KMS-11 (cell line): ENCODE results near the gene CRYAB.
"Not testable (repeated sequence)": the region's sequence is repeated elsewhere in the genome, so short reads cannot be mapped to it uniquely, and the experiment has no call there.

Experiments
- H2AFZ ChIP-seq: fragments of 200-600 bp; sonication (generic); 2 replicates; pipeline ENCODE4 v1.6.1; 2016; ENCODE audit warnings: antibody characterized with exemption, mixed run types, low read depth
- H3K27ac ChIP-seq: fragments of 200-600 bp; sonication (generic); 2 replicates; pipeline ENCODE4 v1.6.1; 2016; ENCODE audit warnings: mild to moderate bottlenecking, mixed run types
- H3K27me3 ChIP-seq: fragments of 200-600 bp; sonication (generic); 2 replicates; pipeline ENCODE4 v1.6.1; 2017; ENCODE audit warnings: mild to moderate bottlenecking, low read depth, mixed run types, moderate library complexity; ENCODE audit not compliant: insufficient read depth
- H3K36me3 ChIP-seq: fragments of 200-600 bp; sonication (generic); 2 replicates; pipeline ENCODE4 v1.6.1; 2017; ENCODE audit warnings: mild to moderate bottlenecking, mixed run types; ENCODE audit not compliant: insufficient read depth
- H3K4me1 ChIP-seq: fragments of 200-600 bp; sonication (generic); 2 replicates; pipeline ENCODE4 v1.6.1; 2016; ENCODE audit warnings: mild to moderate bottlenecking, low read depth, mixed run types; ENCODE audit not compliant: poor library complexity, severe bottlenecking
- H3K4me2 ChIP-seq: fragments of 200-600 bp; sonication (generic); 2 replicates; pipeline ENCODE4 v1.7.0; 2016; ENCODE audit warnings: mild to moderate bottlenecking, mixed run types
- H3K4me3 ChIP-seq: fragments of 200-600 bp; sonication (generic); IDR thresholded peaks from 2 replicates; pipeline ENCODE4 v1.6.1; 2017; ENCODE audit warnings: low read depth, low read length, mixed read lengths; ENCODE audit not compliant: insufficient read depth
- H3K79me2 ChIP-seq: fragments of 200-600 bp; sonication (generic); 2 replicates; pipeline ENCODE4 v1.6.1; 2016; ENCODE audit warnings: low read depth, mixed run types; ENCODE audit not compliant: insufficient read depth
- H3K9ac ChIP-seq: fragments of 200-600 bp; sonication (generic); 2 replicates; pipeline ENCODE4 v1.6.1; 2016; ENCODE audit warnings: mild to moderate bottlenecking, mixed run types
- H4K20me1 ChIP-seq: fragments of 200-600 bp; sonication (generic); 2 replicates; pipeline ENCODE4 v1.6.1; 2016; ENCODE audit warnings: mild to moderate bottlenecking, mixed run types; ENCODE audit not compliant: insufficient read depth
- TF ChIP-seq, protein P1 (sequence below): fragments of 200-600 bp; sonication (generic); conservative IDR thresholded peaks from 2 replicates; pipeline ENCODE4 v1.6.1; 2017; ENCODE audit warnings: low read depth, mild to moderate bottlenecking, antibody characterized with exemption, low read length, moderate library complexity, mixed read lengths

CRYAB gene

DNA sequence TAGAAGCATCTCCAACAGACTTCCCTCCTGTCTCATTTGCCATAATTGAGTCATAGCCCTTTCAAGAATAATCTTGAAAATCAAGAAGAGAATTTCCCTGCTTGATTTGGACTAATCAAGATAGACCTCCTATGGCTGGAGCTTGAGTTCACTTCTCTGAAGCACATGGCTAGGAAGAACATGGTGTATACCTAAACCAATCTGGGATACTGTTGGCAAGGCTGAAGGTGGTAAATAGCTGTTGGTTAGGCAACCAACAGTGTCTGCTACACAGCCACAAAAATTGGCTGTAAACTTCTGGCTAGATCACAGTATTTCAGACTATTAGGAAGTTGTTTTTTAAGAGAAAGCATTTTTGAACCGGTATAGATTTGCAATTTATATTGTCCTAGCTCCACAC, 4.9 kb downstream of the CRYAB start:
- Histone ChIP-seq H3K79me2 (no peaks in the 10 kb centered on the region), H3K4me3 (no peak overlapping the region), H3K4me1 (no peaks in the 10 kb centered on the region), H3K4me2 (no peak overlapping the region), H3K36me3 (no peaks in the 10 kb centered on the region), H4K20me1 (no peaks in the 10 kb centered on the region), H3K9ac (no peak overlapping the region), H2AFZ (no peak overlapping the region), H3K27me3 (no peaks in the 10 kb centered on the region), H3K27ac (no peak overlapping the region)
- TF ChIP-seq, protein P1, sequence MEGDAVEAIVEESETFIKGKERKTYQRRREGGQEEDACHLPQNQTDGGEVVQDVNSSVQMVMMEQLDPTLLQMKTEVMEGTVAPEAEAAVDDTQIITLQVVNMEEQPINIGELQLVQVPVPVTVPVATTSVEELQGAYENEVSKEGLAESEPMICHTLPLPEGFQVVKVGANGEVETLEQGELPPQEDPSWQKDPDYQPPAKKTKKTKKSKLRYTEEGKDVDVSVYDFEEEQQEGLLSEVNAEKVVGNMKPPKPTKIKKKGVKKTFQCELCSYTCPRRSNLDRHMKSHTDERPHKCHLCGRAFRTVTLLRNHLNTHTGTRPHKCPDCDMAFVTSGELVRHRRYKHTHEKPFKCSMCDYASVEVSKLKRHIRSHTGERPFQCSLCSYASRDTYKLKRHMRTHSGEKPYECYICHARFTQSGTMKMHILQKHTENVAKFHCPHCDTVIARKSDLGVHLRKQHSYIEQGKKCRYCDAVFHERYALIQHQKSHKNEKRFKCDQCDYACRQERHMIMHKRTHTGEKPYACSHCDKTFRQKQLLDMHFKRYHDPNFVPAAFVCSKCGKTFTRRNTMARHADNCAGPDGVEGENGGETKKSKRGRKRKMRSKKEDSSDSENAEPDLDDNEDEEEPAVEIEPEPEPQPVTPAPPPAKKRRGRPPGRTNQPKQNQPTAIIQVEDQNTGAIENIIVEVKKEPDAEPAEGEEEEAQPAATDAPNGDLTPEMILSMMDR = no peak

DNA sequence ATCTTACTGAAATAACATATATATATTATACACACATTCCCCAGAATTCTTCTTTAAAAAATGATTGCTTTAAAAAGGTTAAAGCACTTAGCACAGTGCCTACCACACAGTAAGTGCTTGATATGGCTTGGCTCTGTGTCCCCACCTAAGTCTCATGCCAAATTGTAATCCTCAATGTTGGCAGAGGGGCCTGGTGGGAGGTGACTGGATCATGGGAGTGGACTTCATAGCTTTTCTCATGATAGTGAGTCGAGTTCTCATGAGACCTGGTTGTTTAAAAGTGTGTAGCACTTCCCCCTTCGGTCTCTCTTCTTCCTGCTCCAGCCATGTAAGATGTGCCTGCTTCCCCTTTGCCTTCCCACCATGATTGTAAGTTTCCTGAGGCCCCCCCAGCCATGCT, 6.2 kb downstream of the CRYAB start:
- Histone ChIP-seq H2AFZ (no peak overlapping the region), H3K79me2 (no peaks in the 10 kb centered on the region), H3K27me3 (no peaks in the 10 kb centered on the region), H3K4me2 (no peak overlapping the region), H3K4me1 (no peaks in the 10 kb centered on the region), H3K27ac (no peak overlapping the region), H4K20me1 (no peaks in the 10 kb centered on the region), H3K36me3 (no peaks in the 10 kb centered on the region), H3K9ac (no peak overlapping the region), H3K4me3 (no peak overlapping the region)
- TF ChIP-seq, protein P1 = no peak

DNA sequence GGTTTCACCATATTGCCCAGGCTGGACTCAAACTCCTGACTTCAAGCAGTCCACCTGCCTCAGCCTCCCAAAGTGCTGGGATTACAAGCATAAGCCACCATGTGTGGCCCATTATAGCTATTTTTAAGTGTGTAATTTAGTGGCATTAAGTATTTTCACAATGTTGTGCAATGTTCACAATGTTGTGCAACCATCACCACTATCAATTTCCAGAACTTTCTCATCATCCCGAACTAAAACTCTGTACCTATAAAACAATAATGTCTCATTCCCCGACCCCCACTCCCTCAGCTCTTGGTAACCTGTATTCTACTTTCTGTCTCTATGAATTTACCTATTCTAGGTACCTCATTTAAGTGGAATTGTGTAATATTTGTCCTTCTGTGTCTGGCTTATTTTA, 24.7 kb downstream of the CRYAB start:
- no peak overlapping the region for H2AFZ ChIP-seq
- no peaks in the 10 kb centered on the region for H3K27me3 ChIP-seq
- H3K27ac ChIP-seq = no peak overlapping the region
- H3K4me1 ChIP-seq = no peaks in the 10 kb centered on the region
- no peak overlapping the region for H3K9ac ChIP-seq
- TF ChIP-seq, protein P1 = no peak
- no peak overlapping the region for H3K4me3 ChIP-seq
- no peaks in the 10 kb centered on the region for H3K79me2 ChIP-seq
- H3K4me2 ChIP-seq = no peak overlapping the region
- no peaks in the 10 kb centered on the region for H3K36me3 ChIP-seq
- H4K20me1 ChIP-seq = no peaks in the 10 kb centered on the region

DNA sequence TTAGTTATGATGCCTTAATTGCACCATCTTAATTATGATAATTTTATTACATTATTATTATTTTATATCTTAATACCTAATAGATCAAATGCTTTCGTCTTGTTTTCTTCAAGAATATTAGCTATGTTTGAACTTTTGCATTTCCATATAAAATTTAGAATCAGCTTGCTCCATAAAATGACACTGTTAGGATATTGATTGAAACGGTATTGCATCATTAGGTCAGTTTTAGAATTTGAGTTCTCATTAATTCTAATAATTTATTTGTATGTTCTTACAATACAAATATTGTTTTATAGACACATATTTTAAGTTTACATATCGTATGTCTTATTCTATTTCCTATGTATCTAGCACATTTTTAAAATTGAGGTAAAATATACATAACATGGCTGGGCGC, 25.5 kb downstream of the CRYAB start:
- H3K27ac ChIP-seq = no peak overlapping the region
- no peak overlapping the region for H3K9ac ChIP-seq
- no peak overlapping the region for H2AFZ ChIP-seq
- H3K79me2 ChIP-seq = no peaks in the 10 kb centered on the region
- H3K4me2 ChIP-seq = no peak overlapping the region
- H4K20me1 ChIP-seq = no peaks in the 10 kb centered on the region
- H3K4me3 ChIP-seq = no peak overlapping the region
- H3K4me1 ChIP-seq = no peaks in the 10 kb centered on the region
- no peaks in the 10 kb centered on the region for H3K27me3 ChIP-seq
- no peaks in the 10 kb centered on the region for H3K36me3 ChIP-seq
- TF ChIP-seq, protein P1 = no peak

DNA sequence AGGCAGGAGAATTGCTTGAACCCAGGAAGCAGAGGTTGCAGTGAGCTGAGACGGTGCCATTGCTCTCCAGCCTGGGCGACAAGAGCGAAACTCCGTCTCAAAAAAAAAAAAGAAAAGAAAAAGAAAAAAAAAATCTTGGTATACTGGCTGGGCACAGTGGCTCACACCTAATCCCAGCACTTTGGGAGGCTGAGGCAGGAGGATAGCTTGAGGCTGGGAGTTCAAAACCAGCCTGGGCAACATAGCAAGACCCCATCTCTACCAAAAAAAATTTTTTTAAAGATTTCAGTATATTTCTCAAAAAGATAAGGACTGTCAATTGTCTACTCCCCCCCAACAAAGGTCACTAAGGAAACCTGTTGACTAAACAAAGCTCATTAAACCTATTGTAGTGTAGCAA, 26.5 kb downstream of the CRYAB start:
- not testable (repeated sequence) for H3K4me2 ChIP-seq, H3K4me1 ChIP-seq, H3K27me3 ChIP-seq, H4K20me1 ChIP-seq, H3K4me3 ChIP-seq, H3K27ac ChIP-seq, H2AFZ ChIP-seq, H3K79me2 ChIP-seq, H3K9ac ChIP-seq, H3K36me3 ChIP-seq
